ENCODE data around the gene LLGL1.

DNA sequence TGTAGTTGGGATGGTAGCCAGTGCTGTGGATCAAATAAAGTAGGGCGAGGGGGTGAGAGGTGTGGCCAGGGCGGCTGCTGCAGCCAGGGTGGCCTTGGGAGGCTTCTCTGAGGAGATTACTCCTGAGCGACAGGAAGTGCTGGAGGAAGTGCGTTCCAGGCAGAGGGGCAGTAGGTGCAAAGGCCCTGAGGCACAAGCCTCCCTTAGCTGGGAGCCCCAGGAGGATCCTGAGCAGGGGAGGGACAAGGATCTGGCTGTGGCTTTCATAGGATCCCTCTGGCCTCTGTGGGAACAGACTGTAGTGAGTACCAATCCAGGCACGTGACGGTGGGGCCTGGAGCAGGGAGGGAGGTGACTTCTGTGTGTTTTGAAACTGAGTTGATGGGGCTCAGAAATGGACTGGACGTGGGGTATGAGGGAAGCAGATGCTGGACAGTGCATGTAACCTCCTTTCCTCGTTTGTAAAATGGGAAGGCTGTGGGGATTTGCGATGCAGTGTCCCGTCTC is 2.8 kb downstream of the LLGL1 start:
- TF ChIP-seq, protein P1, sequence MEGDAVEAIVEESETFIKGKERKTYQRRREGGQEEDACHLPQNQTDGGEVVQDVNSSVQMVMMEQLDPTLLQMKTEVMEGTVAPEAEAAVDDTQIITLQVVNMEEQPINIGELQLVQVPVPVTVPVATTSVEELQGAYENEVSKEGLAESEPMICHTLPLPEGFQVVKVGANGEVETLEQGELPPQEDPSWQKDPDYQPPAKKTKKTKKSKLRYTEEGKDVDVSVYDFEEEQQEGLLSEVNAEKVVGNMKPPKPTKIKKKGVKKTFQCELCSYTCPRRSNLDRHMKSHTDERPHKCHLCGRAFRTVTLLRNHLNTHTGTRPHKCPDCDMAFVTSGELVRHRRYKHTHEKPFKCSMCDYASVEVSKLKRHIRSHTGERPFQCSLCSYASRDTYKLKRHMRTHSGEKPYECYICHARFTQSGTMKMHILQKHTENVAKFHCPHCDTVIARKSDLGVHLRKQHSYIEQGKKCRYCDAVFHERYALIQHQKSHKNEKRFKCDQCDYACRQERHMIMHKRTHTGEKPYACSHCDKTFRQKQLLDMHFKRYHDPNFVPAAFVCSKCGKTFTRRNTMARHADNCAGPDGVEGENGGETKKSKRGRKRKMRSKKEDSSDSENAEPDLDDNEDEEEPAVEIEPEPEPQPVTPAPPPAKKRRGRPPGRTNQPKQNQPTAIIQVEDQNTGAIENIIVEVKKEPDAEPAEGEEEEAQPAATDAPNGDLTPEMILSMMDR (IDR thresholded peaks at IDR 0.05) = no peak
- no peak for TF ChIP-seq EZH2 (IDR thresholded peaks at IDR 0.05)
- no peak for TF ChIP-seq EZH2phosphoT487 (IDR thresholded peaks at IDR 0.05)
